WTC11 (cell line): ENCODE results near the gene GDF11. TPM values are rescaled to one million over a fixed set of nuclear protein-coding genes. Genes with fewer than 3 reads are reported as not detected.

ENCODE experiments used
- ATAC-seq: fragments of 200-7000 bp; cut with Tn5 transposase; 2 replicates; pipeline ENCODE4 v1.10.0; 2021; ENCODE audit warnings: mild to moderate bottlenecking, moderate library complexity
- CTCF ChIA-PET: fragments of 300-600 bp; sonication (Branson Sonifier 250); formaldehyde crosslinking; loops from one replicate; lab custom pipeline; 2021; ENCODE audit warnings: antibody characterized with exemption; lab: Charles Lee
- POLR2A ChIA-PET: fragments of 350-600 bp; sonication (Branson Sonifier 250); formaldehyde crosslinking; loops from one replicate; lab custom pipeline; 2021; ENCODE audit warnings: antibody characterized with exemption; lab: Charles Lee
- DNase-seq: peaks from one replicate; pipeline ENCODE4 v3.0.0; 2021; ENCODE audit warnings: low spot score
- H3K27ac Mint-ChIP-seq: 2 replicates; pipeline ENCODE4 v1.8.0; 2021; ENCODE audit warnings: mixed read lengths
- H3K27me3 Mint-ChIP-seq: 2 replicates; pipeline ENCODE4 v1.8.0; 2021; ENCODE audit warnings: low read depth, mild to moderate bottlenecking, moderate library complexity, mixed read lengths
- H3K36me3 Mint-ChIP-seq: 2 replicates; pipeline ENCODE4 v1.8.0; 2021; ENCODE audit warnings: mixed read lengths
- H3K4me1 Mint-ChIP-seq: 2 replicates; pipeline ENCODE4 v1.8.0; 2022; ENCODE audit warnings: mixed read lengths
- H3K4me3 Mint-ChIP-seq: 2 replicates; pipeline ENCODE4 v1.8.0; 2021; ENCODE audit warnings: mild to moderate bottlenecking, moderate library complexity, mixed read lengths
- H3K9me3 Mint-ChIP-seq: 2 replicates; pipeline ENCODE4 v1.8.0; 2021; ENCODE audit warnings: mixed read lengths
- CBFB ChIP-seq: sonication (generic); formaldehyde crosslinking; IDR thresholded peaks from 2 replicates; pipeline ENCODE4 v1.8.1; 2022; ENCODE audit warnings: mild to moderate bottlenecking, low read depth, missing genetic modification reagents
- CREM ChIP-seq: sonication (generic); formaldehyde crosslinking; IDR thresholded peaks from 2 replicates; pipeline ENCODE4 v1.8.1; 2022; ENCODE audit warnings: mild to moderate bottlenecking, missing genetic modification reagents, moderate library complexity
- FOXK1 ChIP-seq: sonication (generic); formaldehyde crosslinking; IDR thresholded peaks from 2 replicates; pipeline ENCODE4 v1.8.0; 2022; ENCODE audit warnings: mild to moderate bottlenecking, moderate library complexity, missing genetic modification reagents
- JAZF1 ChIP-seq: fragments of 250-450 bp; sonication (Bioruptor Pico); IDR thresholded peaks from 2 replicates; pipeline ENCODE4 v1.9.0; 2021; ENCODE audit warnings: moderate library complexity, mild to moderate bottlenecking, inconsistent platforms
- MXD4 ChIP-seq: fragments of 250-450 bp; sonication (Bioruptor Pico); IDR thresholded peaks from 2 replicates; pipeline ENCODE4 v1.8.0; 2021; ENCODE audit warnings: mild to moderate bottlenecking, moderate library complexity, borderline replicate concordance
- NFE2L1 ChIP-seq: sonication (generic); formaldehyde crosslinking; IDR thresholded peaks from 2 replicates; pipeline ENCODE4 v1.8.1; 2023; ENCODE audit warnings: missing genetic modification reagents
- NR2C2 ChIP-seq: sonication (generic); formaldehyde crosslinking; IDR thresholded peaks from 2 replicates; pipeline ENCODE4 v1.8.0; 2022; ENCODE audit warnings: mild to moderate bottlenecking, missing genetic modification reagents
- SMAD4 ChIP-seq: sonication (generic); formaldehyde crosslinking; IDR thresholded peaks from 2 replicates; pipeline ENCODE4 v1.8.0; 2022; ENCODE audit warnings: mild to moderate bottlenecking, missing genetic modification reagents
- TEAD1 ChIP-seq: sonication (generic); formaldehyde crosslinking; IDR thresholded peaks from 2 replicates; pipeline ENCODE4 v1.8.0; 2022; ENCODE audit warnings: mild to moderate bottlenecking, missing genetic modification reagents
- TP53 ChIP-seq: sonication (generic); formaldehyde crosslinking; IDR thresholded peaks from 2 replicates; pipeline ENCODE4 v1.8.1; 2023; ENCODE audit warnings: mild to moderate bottlenecking, missing genetic modification reagents
- ZNF138 ChIP-seq: sonication (generic); formaldehyde crosslinking; conservative IDR thresholded peaks from 2 replicates; pipeline ENCODE4 v1.8.1; 2022; ENCODE audit warnings: mild to moderate bottlenecking, moderate library complexity, missing genetic modification reagents
- ZNF219 ChIP-seq: sonication (generic); formaldehyde crosslinking; IDR thresholded peaks from 2 replicates; pipeline ENCODE4 v1.8.0; 2023; ENCODE audit warnings: missing genetic modification reagents, mild to moderate bottlenecking, borderline replicate concordance
- ZNF317 ChIP-seq: sonication (generic); formaldehyde crosslinking; IDR thresholded peaks from 2 replicates; pipeline ENCODE4 v1.8.1; 2023; ENCODE audit warnings: low read depth, mild to moderate bottlenecking, moderate library complexity, missing genetic modification reagents, borderline replicate concordance
- ZNF423 ChIP-seq: fragments of 250-450 bp; sonication (Bioruptor Pico); IDR thresholded peaks from 2 replicates; pipeline ENCODE4 v2.1.2; 2022; ENCODE audit warnings: mild to moderate bottlenecking, moderate library complexity
- total RNA-seq: library from RNA; stranded (reverse); gene quantifications from 3 replicates; pipeline ENCODE4 v1.2.3, GENCODE V29; 2021
- TF ChIP-seq, protein P1 (sequence below): fragments of 200-600 bp; IDR thresholded peaks from 2 replicates; pipeline ENCODE4 v1.8.0; 2022; ENCODE audit warnings: antibody characterized with exemption
- TF ChIP-seq, protein P2 (sequence below): sonication (generic); formaldehyde crosslinking; IDR thresholded peaks from 2 replicates; pipeline ENCODE4 v1.8.0; 2022; ENCODE audit warnings: mild to moderate bottlenecking, missing genetic modification reagents
- TF ChIP-seq, protein P3 (sequence below): sonication (generic); formaldehyde crosslinking; IDR thresholded peaks from 2 replicates; pipeline ENCODE4 v1.8.0; 2022; ENCODE audit warnings: mild to moderate bottlenecking, missing genetic modification reagents
- TF ChIP-seq, protein P4 (sequence below): sonication (generic); formaldehyde crosslinking; IDR thresholded peaks from 2 replicates; pipeline ENCODE4 v1.8.1; 2023; ENCODE audit warnings: mild to moderate bottlenecking, missing genetic modification reagents, moderate library complexity
- TF ChIP-seq, protein P5 (sequence below): fragments of 250-450 bp; sonication (Bioruptor Pico); IDR thresholded peaks from 2 replicates; pipeline ENCODE4 v1.9.0; 2021; ENCODE audit warnings: mild to moderate bottlenecking

The GDF11 gene
- total RNA-seq, 1 experiment from 2014 or later: 16.9 TPM

DNA sequence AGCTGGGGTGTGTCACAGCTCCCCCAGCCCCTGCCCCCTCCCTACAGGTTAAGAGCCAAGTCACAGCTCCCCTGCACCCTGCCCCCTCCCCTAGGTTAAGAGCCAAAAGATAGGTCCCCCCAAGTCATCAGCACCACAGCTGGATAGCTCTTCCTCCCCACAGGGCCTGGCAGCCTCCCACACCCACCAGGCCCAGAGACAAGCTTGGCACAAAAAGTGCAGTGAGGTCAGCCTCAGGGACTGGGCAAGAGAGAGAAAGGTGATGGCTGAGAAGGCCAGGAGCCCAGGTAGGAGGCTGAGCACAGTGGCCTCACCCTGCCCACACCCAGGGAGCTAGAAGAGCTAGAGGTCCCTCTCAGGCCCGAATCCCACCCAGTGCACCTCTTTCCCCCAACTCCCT, 44.0 kb upstream of the GDF11 start:
- H3K27ac Mint-ChIP-seq: no peak overlapping the region
- H3K27me3 Mint-ChIP-seq: no peaks in the 10 kb centered on the region
- no peak for DNase-seq
- TF ChIP-seq TP53 (CRISPR knock-in tag) (no peak), ZNF317 (CRISPR knock-in tag) (no peak), CREM (CRISPR knock-in tag) (no peak), CBFB (CRISPR knock-in tag) (no peak), JAZF1 (no peak), SMAD4 (CRISPR knock-in tag) (no peak), MXD4 (CRISPR knock-in tag) (no peak), ZNF138 (CRISPR knock-in tag) (no peak), NFE2L1 (CRISPR knock-in tag) (no peak)
- TF ChIP-seq, protein P1, sequence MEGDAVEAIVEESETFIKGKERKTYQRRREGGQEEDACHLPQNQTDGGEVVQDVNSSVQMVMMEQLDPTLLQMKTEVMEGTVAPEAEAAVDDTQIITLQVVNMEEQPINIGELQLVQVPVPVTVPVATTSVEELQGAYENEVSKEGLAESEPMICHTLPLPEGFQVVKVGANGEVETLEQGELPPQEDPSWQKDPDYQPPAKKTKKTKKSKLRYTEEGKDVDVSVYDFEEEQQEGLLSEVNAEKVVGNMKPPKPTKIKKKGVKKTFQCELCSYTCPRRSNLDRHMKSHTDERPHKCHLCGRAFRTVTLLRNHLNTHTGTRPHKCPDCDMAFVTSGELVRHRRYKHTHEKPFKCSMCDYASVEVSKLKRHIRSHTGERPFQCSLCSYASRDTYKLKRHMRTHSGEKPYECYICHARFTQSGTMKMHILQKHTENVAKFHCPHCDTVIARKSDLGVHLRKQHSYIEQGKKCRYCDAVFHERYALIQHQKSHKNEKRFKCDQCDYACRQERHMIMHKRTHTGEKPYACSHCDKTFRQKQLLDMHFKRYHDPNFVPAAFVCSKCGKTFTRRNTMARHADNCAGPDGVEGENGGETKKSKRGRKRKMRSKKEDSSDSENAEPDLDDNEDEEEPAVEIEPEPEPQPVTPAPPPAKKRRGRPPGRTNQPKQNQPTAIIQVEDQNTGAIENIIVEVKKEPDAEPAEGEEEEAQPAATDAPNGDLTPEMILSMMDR: no peak
- TF ChIP-seq, protein P2, sequence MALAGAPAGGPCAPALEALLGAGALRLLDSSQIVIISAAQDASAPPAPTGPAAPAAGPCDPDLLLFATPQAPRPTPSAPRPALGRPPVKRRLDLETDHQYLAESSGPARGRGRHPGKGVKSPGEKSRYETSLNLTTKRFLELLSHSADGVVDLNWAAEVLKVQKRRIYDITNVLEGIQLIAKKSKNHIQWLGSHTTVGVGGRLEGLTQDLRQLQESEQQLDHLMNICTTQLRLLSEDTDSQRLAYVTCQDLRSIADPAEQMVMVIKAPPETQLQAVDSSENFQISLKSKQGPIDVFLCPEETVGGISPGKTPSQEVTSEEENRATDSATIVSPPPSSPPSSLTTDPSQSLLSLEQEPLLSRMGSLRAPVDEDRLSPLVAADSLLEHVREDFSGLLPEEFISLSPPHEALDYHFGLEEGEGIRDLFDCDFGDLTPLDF (CRISPR knock-in tag): no peak
- TF ChIP-seq, protein P3, sequence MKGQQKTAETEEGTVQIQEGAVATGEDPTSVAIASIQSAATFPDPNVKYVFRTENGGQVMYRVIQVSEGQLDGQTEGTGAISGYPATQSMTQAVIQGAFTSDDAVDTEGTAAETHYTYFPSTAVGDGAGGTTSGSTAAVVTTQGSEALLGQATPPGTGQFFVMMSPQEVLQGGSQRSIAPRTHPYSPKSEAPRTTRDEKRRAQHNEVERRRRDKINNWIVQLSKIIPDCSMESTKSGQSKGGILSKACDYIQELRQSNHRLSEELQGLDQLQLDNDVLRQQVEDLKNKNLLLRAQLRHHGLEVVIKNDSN: no peak
- TF ChIP-seq, all 79 proteins: peak for 0
- no peaks in the 10 kb centered on the region for H3K4me1 Mint-ChIP-seq
- H3K36me3 Mint-ChIP-seq: peaks cover 11% of the 10 kb centered on the region
- ChIA-PET CTCF (interaction anchor here (0.8 kb wide), 1 partner anchor 17 kb away, joined by 3 read pairs; a partner anchor contains a TSS), POLR2A (interaction anchor here (0.6 kb wide), 1 partner anchor 43 kb away, joined by 4 read pairs; no protein-coding TSS in a partner anchor)
- no peaks in the 10 kb centered on the region for H3K9me3 Mint-ChIP-seq
- no peak for ATAC-seq
- H3K4me3 Mint-ChIP-seq: no peak overlapping the region

DNA sequence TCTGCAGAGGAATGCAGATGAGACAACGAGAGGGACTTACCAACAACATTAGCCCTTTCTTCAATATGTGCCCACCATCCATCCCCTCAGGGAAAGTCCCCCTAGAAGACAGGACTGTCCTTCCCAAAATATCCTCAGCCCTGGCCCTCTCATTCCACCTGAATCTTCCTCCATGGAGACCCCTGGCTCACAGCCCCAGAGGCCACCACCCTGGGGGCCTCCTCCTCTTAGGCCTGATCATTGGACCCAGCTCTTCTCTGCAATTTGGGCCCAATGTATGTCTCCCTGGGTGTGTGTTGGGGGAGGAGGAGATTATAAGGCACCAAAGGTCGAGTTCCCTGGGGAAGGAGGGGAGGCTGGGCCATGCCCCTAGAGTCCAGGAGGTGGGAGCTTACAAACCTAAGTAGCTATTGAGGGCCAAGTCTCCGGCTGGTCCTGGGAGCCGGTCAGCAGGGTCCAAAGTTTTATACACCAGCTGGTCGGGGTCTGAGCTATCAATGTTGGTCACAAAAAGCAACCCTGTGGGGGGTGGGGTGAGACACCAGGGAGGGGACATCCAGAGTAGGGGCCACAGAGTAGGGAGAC, 43.4 kb upstream of the GDF11 start:
- no peaks in the 10 kb centered on the region for H3K27me3 Mint-ChIP-seq
- peaks cover 5% of the 10 kb centered on the region for H3K36me3 Mint-ChIP-seq
- DNase-seq (no peak), ATAC-seq (no peak)
- POLR2A ChIA-PET: interaction anchor here (0.6 kb wide), 1 partner anchor 43 kb away, joined by 4 read pairs; no protein-coding TSS in a partner anchor
- H3K9me3 Mint-ChIP-seq: no peaks in the 10 kb centered on the region
- CTCF ChIA-PET: interaction anchor here (1.0 to 1.4 kb wide), 2 partner anchors 18 to 38 kb away, joined by 4 read pairs; a partner anchor contains a TSS
- no peak overlapping the region for H3K4me3 Mint-ChIP-seq
- TF ChIP-seq, protein P4, sequence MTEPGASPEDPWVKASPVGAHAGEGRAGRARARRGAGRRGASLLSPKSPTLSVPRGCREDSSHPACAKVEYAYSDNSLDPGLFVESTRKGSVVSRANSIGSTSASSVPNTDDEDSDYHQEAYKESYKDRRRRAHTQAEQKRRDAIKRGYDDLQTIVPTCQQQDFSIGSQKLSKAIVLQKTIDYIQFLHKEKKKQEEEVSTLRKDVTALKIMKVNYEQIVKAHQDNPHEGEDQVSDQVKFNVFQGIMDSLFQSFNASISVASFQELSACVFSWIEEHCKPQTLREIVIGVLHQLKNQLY: no peak
- TF ChIP-seq NFE2L1 (CRISPR knock-in tag) (no peak), ZNF423 (CRISPR knock-in tag) (no peak)
- TF ChIP-seq, all 79 proteins: peak for 0
- no peaks in the 10 kb centered on the region for H3K4me1 Mint-ChIP-seq
- H3K27ac Mint-ChIP-seq: no peak overlapping the region

DNA sequence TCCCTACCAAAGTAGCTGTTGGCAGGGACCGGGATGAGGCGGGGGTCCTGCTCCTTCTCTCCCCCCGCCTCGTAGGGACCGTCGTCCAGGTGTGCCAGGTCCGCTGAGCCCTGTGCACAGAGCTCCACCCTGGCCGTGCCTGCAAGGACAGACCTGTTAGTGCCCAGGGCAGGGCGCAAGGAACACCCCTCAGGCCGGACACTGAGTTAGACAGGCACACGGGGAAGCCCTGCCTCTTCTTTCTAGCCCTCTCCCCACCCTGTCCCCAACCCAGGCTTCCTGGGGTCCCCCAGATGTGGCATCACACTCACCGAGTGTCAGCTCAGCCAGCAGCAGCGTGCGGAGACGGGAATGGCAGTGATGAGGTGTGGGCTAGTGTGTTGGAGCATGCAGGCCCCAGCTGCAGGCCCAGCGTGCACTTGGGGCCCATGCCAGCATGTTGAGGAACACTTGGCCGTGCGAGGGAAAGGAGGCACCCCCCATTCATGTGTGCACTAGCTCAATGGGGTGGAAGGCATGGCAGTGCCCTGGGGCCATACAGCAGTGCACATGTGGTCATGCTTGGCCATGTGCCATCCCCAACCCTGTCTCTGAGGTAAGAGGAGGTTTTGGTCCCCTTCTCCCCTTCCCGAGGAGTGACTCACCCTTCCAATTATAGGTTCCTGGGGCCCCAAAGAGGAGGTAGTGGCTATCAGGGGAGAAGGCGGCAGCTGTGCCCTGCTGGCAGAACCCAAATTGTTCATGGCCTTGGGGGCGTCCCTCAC, 42.5 kb upstream of the GDF11 start:
- POLR2A ChIA-PET: no interaction called here
- no peaks in the 10 kb centered on the region for H3K9me3 Mint-ChIP-seq
- no peaks in the 10 kb centered on the region for H3K27me3 Mint-ChIP-seq
- CTCF ChIA-PET: interaction anchor here (1.0 to 1.4 kb wide), 3 partner anchors 19 to 37 kb away, joined by 3 to 4 read pairs (median 4); a partner anchor contains a TSS
- peaks cover 5% of the 10 kb centered on the region for H3K36me3 Mint-ChIP-seq
- peaks cover 4% of the 10 kb centered on the region; the same call in 1 of the 2 replicates for H3K4me1 Mint-ChIP-seq
- H3K4me3 Mint-ChIP-seq: no peak overlapping the region
- TF ChIP-seq FOXK1 (CRISPR knock-in tag) (no peak), ZNF219 (CRISPR knock-in tag) (no peak), TEAD1 (CRISPR knock-in tag) (no peak), NR2C2 (no peak), TP53 (CRISPR knock-in tag) (no peak), NFE2L1 (CRISPR knock-in tag) (no peak)
- TF ChIP-seq, protein P5, sequence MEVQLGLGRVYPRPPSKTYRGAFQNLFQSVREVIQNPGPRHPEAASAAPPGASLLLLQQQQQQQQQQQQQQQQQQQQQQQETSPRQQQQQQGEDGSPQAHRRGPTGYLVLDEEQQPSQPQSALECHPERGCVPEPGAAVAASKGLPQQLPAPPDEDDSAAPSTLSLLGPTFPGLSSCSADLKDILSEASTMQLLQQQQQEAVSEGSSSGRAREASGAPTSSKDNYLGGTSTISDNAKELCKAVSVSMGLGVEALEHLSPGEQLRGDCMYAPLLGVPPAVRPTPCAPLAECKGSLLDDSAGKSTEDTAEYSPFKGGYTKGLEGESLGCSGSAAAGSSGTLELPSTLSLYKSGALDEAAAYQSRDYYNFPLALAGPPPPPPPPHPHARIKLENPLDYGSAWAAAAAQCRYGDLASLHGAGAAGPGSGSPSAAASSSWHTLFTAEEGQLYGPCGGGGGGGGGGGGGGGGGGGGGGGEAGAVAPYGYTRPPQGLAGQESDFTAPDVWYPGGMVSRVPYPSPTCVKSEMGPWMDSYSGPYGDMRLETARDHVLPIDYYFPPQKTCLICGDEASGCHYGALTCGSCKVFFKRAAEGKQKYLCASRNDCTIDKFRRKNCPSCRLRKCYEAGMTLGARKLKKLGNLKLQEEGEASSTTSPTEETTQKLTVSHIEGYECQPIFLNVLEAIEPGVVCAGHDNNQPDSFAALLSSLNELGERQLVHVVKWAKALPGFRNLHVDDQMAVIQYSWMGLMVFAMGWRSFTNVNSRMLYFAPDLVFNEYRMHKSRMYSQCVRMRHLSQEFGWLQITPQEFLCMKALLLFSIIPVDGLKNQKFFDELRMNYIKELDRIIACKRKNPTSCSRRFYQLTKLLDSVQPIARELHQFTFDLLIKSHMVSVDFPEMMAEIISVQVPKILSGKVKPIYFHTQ (CRISPR knock-in tag): no peak
- DNase-seq: no peak
- no peak for ATAC-seq
- no peak overlapping the region for H3K27ac Mint-ChIP-seq
